HG03457 (cell line): Measurements from ENCODE around the gene NEDD4L.

ENCODE experiments used
- ATAC-seq: cut with Tn5 transposase; IDR thresholded peaks from one replicate; pipeline ENCODE4 v1.9.1; 2021; ENCODE audit warnings: moderate number of reproducible peaks; ENCODE audit not compliant: unreplicated experiment

Gene NEDD4L

GRCh38 chr18:58204776-58205442, 160.9 kb downstream of the NEDD4L start:
- no peak for ATAC-seq

GRCh38 chr18:58205443-58206160, 161.6 kb downstream of the NEDD4L start:
- ATAC-seq = no peak

- no peak for ATAC-seq
These were observed 163.6 kb downstream of the NEDD4L start for GRCh38 chr18:58207520-58208152.

- no peak for ATAC-seq
These were observed 164.3 kb downstream of the NEDD4L start for GRCh38 chr18:58208207-58208932.

- ATAC-seq = no peak
These were observed 165.3 kb downstream of the NEDD4L start for GRCh38 chr18:58209326-58209725.

GRCh38 chr18:58211510-58211909, 167.5 kb downstream of the NEDD4L start:
- ATAC-seq = no peak

GRCh38 chr18:58212274-58212673, 168.2 kb downstream of the NEDD4L start:
- no peak for ATAC-seq

- no peak for ATAC-seq
These were observed 169.4 kb downstream of the NEDD4L start for GRCh38 chr18:58213440-58213839.

- ATAC-seq = no peak
These were observed 171.0 kb downstream of the NEDD4L start for GRCh38 chr18:58215011-58215410.

GRCh38 chr18:58216071-58216481, 172.1 kb downstream of the NEDD4L start:
- ATAC-seq = no peak

- no peak for ATAC-seq
These were observed 173.0 kb downstream of the NEDD4L start for GRCh38 chr18:58217052-58217451.

GRCh38 chr18:58218117-58218516, 174.1 kb downstream of the NEDD4L start:
- ATAC-seq = no peak

GRCh38 chr18:58221060-58221725, 177.2 kb downstream of the NEDD4L start:
- no peak for ATAC-seq

- ATAC-seq = no peak
These were observed 178.6 kb downstream of the NEDD4L start for GRCh38 chr18:58222432-58223125.

- no peak for ATAC-seq
These were observed 179.8 kb downstream of the NEDD4L start for GRCh38 chr18:58223717-58224424.

- ATAC-seq = no peak
These were observed 180.4 kb downstream of the NEDD4L start for GRCh38 chr18:58224425-58224750.

- peak; percentile 80 for ATAC-seq
These were observed 181.1 kb downstream of the NEDD4L start for GRCh38 chr18:58225101-58225500.

GRCh38 chr18:58226429-58226828, 182.4 kb downstream of the NEDD4L start:
- no peak for ATAC-seq

- ATAC-seq = no peak
These were observed 183.4 kb downstream of the NEDD4L start for GRCh38 chr18:58227361-58227930.
